HG03520 (cell line): ENCODE results near the gene ACD.

Experiments
- ATAC-seq: cut with Tn5 transposase; IDR thresholded peaks from one replicate; pipeline ENCODE4 v1.9.1; 2021; ENCODE audit warnings: mild to moderate bottlenecking, moderate library complexity; ENCODE audit not compliant: unreplicated experiment

The ACD gene

DNA sequence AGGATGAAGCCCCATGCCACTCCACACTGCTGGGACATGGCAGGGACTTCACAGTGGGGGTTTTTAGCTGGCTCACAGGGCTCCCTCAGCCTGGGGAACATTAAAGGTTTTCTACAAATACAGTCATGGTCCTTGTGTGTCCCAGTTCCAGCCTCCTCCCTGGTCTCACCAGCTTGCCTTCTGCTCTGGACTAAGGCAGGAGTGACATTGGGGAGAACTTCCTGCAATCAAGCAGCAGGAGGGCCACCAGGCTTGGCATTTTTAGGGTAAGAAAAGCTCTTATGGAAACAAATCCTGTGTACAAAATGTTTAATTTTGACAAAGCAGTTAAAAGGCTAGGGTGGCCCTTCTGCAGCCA is 2.6 kb upstream of the ACD start:
- no peak for ATAC-seq

DNA sequence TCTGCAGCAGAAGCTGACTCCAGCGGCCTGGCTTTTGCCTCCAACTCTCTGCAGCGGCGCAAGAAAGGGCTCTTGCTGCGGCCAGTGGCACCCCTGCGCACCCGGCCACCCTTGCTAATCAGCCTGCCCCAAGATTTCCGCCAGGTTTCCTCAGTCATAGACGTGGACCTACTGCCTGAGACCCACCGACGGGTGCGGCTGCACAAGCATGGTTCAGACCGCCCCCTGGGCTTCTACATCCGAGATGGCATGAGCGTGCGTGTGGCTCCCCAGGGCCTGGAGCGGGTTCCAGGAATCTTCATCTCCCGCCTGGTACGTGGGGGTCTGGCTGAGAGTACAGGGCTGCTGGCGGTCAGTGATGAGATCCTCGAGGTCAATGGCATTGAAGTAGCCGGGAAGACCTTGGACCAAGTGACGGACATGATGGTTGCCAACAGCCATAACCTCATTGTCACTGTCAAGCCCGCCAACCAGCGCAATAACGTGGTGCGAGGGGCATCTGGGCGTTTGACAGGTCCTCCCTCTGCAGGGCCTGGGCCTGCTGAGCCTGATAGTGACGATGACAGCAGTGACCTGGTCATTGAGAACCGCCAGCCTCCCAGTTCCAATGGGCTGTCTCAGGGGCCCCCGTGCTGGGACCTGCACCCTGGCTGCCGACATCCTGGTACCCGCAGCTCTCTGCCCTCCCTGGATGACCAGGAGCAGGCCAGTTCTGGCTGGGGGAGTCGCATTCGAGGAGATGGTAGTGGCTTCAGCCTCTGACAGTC is 2.0 kb upstream of the ACD start:
- no peak for ATAC-seq

DNA sequence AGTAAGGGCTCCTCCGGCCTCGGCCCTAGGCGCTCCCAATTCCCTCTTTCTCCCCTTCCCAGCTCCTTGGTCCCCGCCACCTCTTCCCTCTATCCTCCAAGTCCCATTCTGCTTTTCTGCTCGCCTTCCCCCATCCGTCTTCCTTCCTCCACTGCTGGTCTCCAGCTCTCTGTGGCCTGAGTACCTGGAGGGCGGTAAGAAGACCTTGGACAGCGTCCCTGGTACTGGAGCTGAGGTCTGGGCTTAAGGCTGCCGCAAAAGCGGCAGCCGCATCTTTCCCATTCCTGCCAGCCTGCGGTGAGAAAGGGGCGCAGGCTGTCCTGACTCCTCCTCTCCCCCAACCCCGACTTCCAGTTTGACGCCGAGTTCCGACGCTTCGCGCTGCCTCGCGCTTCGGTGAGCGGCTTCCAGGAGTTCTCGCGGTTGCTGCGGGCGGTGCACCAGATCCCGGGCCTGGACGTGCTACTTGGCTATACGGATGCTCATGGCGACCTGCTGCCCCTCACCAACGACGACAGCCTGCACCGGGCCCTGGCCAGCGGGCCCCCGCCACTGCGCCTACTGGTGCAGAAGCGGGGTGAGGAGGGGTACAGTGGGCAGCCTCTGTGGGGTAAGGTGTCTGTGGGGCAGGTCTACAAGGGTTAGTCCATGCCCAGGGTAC is 1.2 kb upstream of the ACD start:
- no peak for ATAC-seq

DNA sequence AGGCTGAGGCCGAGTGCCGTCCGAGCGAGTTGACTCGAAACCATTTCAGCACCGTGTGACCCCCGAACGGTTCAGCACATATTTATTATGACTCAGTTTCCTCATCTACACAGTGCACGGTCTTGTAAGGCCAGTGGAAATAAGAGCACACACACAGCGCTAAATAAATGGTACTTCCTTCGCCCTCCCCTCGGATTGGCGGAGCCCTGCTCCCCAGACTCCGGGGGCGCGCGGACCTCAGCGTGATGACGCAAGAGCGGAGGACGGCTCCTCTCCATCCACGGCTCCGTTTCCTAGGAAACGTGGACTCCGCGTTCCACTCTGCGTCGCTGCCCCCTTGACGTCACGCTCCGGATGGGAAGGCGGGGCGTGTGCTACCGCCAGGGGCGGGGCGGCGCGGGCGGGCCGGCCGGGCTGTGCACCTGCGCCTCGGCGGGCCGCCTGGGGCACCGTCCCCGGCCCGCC is 536 bp upstream of the ACD start, which contains the start of gene PARD6A:
Gene PARD6A (plus strand): TSS at position 397 of the 465 bp plus-strand sequence. CDS start 79 bp downstream, outside the sequence.
- peak; percentile 65 for ATAC-seq

DNA sequence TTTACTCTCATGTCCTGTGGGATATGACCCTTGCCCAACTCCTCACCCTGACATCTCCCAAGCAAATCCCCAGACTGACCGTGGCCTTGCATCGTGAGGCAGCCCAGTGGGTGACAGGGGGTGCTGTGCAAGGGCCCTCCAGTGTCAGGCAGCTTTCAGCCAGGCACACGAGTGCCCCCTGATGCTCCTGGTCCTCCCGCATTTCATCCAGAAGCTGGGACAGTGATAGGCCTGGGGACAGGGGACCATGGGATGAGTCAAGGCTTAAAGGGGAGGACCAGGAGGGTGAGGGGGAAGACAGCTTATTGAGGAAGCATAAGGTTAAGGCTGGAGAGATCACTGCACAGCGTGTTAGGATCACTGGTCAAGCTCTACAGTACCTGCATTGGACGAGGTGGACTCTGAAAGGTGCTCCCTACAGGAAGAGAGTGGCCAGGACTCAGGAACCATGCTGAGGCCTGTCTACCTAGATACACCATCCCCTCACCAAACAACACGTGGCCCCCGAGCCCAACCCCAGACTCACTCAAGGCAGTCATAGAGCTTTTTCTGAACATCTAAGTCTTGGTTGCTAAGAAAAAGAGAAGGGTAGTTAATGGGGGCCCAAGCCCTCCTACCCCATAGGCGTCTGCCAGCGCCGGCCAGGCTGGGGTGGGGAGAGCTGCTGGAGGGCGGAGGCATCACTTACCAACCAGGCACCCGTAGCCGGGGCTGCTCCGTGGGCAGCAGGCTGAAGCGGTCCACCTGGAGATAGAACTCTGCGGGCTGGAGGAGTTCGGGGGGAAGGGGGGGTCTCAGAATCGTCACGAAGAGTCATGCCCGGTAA is 998 bp downstream of the ACD start:
- no peak for ATAC-seq

DNA sequence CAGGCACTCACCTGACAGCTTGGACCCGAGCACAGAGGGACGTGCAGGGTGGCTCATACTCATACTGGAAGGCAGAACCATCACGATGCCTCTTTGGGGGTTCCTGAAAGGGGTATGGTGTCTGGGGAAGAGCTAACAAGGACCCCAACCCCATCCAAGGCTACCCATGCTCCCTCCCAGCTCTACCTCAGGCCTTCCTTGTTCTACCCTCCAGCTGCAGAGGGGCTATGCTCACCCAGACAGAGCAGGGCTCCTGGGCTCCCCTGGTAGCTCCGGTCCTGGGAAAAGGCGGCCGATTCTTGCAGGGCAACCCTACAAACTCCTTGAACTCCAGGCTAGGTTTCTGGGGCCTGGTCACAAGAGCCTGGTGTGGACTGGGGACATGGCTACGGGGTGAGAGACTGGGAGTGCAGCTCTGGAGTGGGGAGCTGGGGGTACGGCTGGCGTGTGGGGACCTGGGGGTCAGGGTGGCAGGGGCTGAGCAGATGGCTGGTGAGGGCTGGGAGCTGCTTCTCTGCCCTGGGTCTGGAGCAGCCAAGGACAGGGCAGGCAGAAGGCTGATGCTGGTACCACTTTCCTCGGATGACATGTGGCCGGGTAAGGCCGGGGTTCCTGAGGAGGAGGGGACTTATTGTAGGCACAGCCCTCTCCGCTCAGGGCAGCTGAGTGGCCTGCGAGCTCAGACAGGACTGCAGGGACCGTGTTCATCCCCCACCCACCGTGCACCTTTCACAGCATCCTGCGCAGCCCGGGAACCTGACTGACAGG is 2.1 kb downstream of the ACD start:
- ATAC-seq = no peak

DNA sequence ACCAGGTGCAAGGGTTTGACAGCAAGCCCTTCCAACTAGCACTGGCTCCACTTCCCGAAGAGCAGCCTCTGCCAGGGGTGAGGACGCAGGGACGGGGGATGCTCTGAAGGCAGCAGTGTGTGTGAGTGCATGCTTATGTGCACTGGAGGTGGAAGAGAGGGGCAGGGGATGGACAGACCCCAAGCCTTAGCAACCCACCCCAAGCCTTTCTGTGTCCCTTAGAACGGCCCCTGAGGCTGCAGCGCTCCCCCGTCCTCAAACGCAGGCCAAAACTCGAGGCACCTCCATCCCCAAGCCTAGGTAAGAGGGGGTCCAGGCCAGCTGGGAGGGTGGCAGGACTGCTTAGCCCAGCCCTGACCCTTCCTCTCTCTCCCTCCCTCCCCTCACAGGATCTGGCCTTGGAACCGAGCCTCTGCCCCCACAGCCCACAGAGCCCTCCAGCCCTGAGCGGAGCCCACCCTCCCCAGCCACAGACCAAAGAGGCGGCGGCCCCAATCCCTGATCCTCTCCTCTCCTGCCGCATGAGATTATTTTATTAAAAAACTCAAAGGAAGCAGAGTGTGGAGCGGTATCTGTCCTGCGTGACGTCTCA is 2.9 kb downstream of the ACD start:
- ATAC-seq = no peak

DNA sequence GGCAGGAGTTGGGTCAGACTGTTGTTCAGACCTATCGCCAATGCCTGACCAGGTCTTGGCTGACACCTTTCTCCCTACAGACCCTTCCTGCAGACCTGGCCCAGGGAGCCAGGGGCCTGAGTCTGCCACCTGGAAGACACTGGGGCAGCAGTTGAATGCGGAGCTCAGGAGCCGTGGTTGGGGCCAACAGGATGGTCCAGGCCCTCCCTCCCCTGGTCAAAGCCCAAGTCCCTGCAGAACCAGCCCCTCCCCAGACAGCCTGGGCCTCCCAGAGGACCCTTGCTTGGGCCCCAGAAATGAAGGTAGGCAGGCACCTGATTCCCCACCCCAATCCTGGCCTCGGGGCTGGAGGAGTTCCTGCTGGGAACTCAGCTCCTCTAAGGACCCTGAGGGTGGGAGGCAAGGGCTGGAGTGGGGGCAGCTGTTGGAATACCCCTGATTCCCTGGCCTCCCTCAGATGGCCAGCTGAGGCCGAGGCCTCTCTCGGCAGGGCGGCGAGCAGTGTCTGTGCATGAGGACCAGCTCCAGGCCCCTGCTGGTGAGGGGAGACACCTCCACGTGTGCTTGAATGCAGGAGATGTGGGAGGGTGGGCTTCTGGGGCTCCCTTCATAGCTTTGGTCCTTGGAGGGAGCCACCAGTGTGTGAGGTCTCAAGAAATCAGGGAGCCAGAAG is 3.6 kb downstream of the ACD start:
- no peak for ATAC-seq

DNA sequence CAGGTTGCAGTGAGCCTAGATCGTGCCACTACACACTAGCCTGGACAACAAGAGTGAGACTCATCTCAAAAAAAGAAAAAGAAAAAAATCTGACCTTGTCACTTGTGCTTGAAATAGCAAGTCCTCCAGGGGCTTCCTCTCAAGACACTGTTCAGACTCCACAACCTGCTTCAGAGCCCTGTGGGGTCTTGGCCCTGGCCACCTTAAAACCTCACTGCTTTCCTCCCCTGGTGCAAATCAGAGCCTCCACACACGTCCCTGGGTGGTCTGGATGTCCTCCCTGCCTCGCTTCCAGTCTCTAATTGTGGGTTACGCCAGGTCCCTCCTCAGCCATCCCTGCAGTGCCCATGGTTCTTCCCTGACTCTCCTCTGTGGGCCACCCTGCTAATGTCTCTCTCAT is 4.7 kb downstream of the ACD start:
- no peak for ATAC-seq

DNA sequence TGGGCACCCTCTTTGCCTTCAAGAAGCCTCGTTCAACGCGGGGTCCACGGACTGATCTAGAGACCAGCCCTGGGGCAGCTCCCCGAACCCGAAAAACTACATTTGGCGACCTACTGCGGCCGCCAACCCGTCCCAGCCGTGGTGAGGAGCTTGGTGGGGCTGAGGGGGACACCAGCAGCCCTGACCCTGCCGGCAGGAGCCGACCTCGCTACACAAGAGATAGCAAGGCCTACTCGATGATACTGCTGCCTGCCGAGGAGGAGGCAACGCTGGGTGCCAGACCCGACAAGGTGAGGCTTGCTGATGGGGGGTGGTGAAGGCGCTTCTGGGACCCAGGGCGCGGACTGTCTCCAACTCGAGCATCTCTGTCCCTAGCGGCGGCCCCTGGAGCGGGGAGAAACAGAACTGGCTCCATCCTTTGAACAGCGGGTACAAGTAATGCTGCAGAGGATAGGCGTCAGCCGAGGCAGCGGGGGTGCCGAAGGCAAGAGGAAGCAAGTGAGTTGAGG is 5.6 kb downstream of the ACD start:
- no peak for ATAC-seq

DNA sequence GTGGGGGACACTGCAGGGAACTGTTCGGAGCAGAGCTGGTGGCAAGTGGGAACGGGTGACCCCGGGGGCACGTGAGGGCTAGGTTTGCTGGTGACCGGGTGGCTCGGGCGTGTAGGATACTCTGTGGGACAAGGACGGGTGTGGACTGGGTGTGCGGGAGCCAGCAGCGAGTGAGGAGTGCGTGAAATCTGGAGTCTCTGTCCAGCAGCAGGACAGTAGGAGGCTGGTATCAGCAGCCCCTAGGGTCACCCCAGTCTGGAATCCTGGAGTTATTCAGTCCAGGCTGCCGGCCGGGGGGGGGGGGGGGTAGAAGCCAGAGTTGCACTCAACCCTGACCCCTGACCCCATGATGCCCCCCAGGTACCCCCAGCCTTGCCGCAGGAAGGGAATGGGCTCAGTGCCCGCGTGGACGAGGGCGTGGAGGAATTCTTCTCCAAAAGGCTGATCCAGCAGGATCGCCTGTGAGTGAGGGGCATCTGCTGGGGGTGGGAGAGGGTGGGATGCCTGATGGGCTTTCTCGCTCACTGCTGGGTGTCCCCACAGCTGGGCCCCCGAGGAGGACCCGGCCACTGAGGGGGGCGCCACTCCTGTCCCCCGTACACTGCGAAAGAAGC is 6.2 kb downstream of the ACD start:
- ATAC-seq = no peak

DNA sequence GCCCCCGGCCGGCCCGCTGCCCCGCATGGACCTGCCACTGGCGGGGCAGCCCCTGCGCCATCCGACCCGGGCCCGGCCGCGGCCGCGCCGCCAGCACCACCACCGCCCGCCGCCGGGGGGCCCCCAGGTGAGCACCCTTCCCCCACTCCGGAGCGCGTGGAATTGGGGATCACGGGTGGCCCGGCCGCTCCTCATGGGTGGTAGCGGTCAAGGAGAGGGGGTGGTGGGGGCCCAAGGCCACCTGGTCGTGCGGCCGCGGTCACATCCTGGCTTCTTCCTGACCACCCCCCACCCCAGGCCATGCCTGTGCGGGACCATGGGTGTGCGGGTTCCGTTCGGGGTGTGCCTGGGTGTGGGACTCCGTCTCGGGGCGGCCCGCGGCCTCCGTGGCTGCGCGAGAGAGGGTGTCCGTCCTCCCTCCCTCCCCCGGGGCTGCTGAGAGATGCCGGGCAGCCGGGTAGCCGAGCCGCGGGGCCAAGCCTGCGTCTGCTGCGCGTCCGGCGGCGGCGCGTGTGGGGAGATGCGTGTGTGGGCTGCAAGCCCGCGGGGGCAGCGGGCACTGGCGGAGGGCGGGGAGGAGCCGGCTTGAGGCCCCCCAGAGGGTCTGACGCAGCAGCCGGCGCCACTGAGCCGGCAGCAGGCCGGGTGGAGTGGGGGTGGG is 6.8 kb downstream of the ACD start:
- no peak for ATAC-seq

DNA sequence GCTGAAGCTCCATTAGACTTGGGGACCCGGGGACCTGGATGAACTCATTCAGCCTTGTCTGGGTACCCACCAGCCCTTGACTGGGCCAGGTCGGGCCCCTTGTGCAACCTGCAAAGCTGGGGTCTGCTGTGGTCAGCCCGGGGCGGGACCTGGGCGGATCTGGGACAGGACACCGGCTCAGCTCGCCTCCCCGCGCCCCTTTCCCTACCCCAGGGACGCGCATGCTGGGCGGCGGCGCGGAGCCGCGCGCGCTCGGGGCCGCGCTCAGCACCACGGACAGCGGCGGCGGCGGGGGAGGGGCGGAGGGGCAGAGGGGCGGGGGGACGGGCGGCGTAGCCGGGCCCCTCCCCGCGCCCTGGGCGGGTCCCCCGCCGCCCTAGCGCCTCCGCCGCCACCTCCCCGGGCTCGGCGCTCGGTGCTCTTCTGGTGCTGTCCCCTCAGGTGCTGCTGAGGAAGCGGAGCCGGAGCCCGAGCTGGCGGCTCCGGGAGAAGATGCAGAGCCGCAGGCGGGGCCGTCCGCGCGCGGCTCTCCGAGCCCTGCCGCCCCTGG is 7.4 kb downstream of the ACD start:
- no peak for ATAC-seq

DNA sequence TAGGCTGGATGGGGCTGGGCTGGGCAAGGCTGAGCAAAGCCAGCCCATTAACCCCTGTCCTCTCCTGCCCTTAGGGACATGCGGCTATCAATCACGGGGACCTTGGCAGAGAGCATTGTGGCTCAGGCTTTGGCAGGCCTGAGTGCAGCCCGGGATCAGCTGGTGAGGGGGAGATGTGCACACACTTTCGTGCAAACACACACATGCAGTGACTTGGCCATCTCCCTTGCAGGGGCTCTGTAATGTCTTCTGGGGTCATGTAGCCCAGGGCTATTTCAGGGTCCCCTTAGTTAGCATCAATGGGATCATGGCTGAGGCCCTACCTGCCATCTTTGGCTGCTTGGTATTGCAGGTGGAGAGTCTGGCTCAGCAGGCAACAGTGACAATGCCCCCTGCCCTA is 8.2 kb downstream of the ACD start:
- ATAC-seq = no peak

DNA sequence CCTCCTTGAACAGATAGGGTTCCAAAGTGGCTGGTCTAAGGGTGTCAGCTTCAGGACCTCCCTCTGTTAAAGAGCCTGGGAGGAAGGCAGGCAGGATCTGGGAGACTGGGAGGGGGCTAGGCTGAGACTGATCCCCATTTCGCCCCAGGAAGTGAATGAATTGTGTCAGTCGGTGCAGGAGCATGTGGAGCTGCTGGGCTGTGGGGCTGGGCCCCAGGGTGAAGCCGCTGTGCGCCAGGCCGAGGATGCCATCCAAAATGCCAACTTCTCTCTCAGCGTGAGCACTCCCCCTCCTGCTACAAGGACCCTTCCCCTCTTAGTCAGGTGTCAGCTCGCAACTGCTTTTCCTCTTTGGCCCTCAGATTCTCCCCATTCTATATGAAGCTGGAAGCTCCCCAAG is 9.0 kb downstream of the ACD start:
- ATAC-seq = no peak

DNA sequence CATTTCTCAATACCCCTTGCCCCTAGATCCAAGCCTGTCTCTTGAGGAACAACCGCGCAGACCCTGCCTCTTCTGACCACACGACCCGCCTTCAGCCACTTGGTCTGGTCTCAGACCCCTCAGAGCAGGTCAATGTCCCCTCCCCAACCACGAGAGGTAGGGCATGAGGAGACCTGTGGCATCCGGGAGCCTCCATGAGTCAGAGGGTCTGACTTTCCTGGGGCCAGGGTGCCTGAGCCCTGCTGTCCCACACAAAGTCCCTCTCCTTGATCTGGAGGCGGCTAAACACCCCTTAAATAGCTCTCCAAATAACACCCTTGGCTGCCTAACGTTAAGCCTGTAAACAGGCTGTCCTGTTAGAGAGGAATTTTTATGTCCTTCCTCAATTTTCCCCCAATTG is 10.0 kb downstream of the ACD start:
- ATAC-seq = no peak

DNA sequence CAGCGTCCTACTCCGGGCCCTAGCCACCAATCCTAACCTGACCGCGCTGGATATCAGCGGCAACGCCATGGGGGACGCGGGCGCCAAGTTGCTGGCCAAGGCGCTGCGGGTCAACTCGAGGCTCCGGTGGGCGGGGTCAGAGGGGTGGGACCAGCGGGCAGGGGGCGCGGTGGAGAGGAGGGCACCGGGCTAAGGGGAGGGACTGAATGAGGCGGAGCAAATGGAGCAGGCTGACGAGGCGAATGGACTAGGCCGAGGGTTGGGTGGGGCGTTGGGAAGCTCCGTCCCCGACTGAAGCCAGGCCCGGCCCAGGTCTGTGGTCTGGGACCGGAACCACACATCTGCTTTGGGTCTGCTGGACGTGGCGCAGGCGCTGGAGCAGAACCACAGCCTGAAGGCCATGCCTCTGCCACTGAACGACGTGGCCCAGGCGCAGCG is 10.5 kb downstream of the ACD start:
- ATAC-seq = no peak

DNA sequence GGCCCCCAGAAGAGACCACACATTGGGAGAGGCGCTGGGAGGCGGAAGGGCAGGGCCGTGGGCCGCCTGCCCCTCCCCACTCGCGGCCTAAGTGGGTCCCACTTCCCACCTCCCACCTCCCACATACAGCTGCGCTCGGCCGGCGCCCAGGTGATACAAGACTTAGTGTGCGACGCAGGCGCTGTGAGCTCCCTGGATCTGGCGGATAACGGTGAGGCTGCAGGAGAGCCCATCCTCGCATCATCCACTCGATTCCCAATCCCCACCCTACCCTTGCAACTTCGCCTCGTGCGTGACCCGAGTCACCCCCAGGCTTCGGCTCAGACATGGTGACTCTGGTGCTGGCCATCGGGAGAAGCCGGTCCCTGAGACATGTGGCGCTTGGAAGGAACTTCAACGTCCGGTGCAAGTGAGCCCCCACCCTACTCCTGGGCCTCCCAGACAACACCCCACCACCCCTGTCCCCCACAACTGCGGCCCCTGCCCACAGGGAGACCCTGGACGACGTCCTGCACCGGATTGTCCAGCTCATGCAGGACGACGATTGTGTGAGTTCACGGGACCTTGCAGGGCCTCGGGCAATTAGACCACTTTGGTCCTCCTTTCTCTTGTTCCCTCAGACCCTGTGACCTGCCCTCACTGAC is 11.2 kb downstream of the ACD start:
- ATAC-seq = no peak
